Fibroblast of the aortic adventitia (primary cell): ENCODE data around the gene BORA. TPM values are rescaled to one million over a fixed set of nuclear protein-coding genes. Genes with fewer than 3 reads are reported as not detected.

Experiments used
- DNase-seq: peaks from one replicate; pipeline ENCODE4 v3.0.0-alpha.2; 2010; ENCODE audit warnings: low read depth
- H3K4me3 ChIP-seq: 2 replicates; pipeline ENCODE4 v1.5.1; 2011; ENCODE audit warnings: low read depth, mild to moderate bottlenecking, control low read depth, low read length, moderate library complexity
- CTCF ChIP-seq: IDR thresholded peaks from 2 replicates; pipeline ENCODE4 v1.5.1; 2011; ENCODE audit warnings: mild to moderate bottlenecking, low read length, control low read depth, inconsistent platforms; ENCODE audit not compliant: insufficient read depth
- small RNA-seq: library from RNA; depleted of rRNA; stranded (forward); fragments of <200 nt; gene quantifications from one replicate; pipeline ENCODE3, GENCODE V24; 2012
- total RNA-seq: library from RNA; depleted of rRNA; stranded (reverse); fragments of >200 nt; gene quantifications from 2 replicates; pipeline ENCODE4 v1.2.3, GENCODE V29; 2012; ENCODE audit warnings: low replicate concordance

BORA gene
- total RNA-seq, 1 donor, result 7.0 TPM

GRCh38 chr13:72788831-72789230 lies 61.1 kb downstream of the BORA start:
- DNase-seq, result no peak

GRCh38 chr13:72792640-72793039 lies 64.9 kb downstream of the BORA start:
- DNase-seq, result no peak
- H3K4me3 ChIP-seq, result no peak overlapping the region
- no peak for TF ChIP-seq CTCF

More at GRCh38 chr13:72788831-72789230, 61.1 kb downstream of the BORA start:
- H3K4me3 ChIP-seq, result no peak overlapping the region
- TF ChIP-seq CTCF, result no peak

- no peak for TF ChIP-seq CTCF
Measured at GRCh38 chr13:72798817-72799216, 71.1 kb downstream of the BORA start.

GRCh38 chr13:72804301-72804700 lies 76.6 kb downstream of the BORA start:
- H3K4me3 ChIP-seq, result no peak overlapping the region
- no peak for TF ChIP-seq CTCF
- DNase-seq, result no peak

More at GRCh38 chr13:72798817-72799216, 71.1 kb downstream of the BORA start:
- no peak overlapping the region for H3K4me3 ChIP-seq
- DNase-seq, result no peak

Small RNAs within 50 kb of the gene (small RNA-seq; reads per million reads assigned to genes)
- gene RNU6-80P, result not detected

Other genes starting within 250 kb of the BORA start
- gene MZT1, start 294 bp upstream of the BORA start, total RNA-seq, result 6.0 and 23.4 TPM in 2 replicates
- gene DIS3, start 54.0 kb downstream of the BORA start, total RNA-seq, result 39.0 and 75.0 TPM in 2 replicates
- 22.1 and 31.6 TPM in 2 replicates for gene PIBF1, start 54.2 kb downstream of the BORA start, total RNA-seq